Hematopoietic multipotent progenitor cell treated with erythropoietin and hydrocortisone succinate and interleukin-3 and kit ligand, for 8 days (in vitro differentiated cells): ENCODE measurements around the gene BRAP.
"Not testable (repeated sequence)": the region's sequence is repeated elsewhere in the genome, so short reads cannot be mapped to it uniquely, and the experiment has no call there.

Experiments used
- DNase-seq: peaks from one replicate; pipeline ENCODE4 v3.0.0-alpha.2; 2015

The BRAP gene

DNA sequence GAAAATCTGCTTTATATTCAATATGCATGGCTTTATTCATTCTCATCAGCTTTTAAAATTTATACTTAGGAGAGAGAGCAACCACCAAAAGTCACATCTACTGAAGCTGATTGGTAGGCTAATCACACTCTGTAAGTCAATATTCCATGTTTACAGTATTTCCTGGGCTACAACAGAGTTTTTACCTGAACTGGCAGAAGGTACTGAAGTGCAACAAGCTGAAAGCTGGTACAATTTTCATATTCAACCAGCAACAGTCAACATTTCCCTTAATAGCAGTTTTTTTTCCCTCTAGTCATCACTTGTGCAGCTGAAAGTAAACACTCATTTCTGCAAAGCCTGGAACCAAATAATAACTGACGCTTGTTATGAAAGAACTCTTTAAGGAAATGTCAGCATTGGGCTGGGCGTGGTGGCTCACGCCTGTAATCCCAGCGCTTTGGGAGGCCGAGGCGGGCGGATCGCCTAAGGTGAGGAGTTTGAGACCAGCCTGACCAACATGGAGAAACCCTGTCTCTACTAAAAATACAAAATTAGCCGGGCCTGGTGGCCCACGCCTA, 12.9 kb downstream of the BRAP start:
- no peak for DNase-seq

GRCh38 chr12:111664961-111665865, 20.5 kb downstream of the BRAP start:
- DNase-seq, result peak; percentile 39

DNA sequence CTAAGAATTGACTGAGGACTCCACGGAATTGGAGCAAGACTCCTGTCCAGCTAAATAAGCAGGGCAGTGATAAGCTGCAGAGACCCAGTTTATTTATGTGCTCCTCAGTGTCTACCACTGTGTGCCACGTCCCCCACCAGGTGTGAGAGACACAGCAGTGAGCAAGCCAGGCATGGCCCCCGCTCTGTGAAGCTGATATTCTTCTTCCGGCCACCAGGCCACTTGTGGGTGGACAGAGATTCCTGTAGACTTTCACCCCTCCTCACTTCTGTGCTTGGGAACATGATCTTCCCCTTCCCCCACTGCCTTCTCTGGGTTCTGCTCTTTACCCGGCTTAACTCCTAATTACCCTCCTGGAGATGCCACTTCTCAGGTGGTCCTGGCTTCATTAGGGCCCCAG, 21.3 kb downstream of the BRAP start:
- no peak for DNase-seq

- DNase-seq, result no peak
Measured at GRCh38 chr12:111656016-111656415, 29.7 kb downstream of the BRAP start.

DNA sequence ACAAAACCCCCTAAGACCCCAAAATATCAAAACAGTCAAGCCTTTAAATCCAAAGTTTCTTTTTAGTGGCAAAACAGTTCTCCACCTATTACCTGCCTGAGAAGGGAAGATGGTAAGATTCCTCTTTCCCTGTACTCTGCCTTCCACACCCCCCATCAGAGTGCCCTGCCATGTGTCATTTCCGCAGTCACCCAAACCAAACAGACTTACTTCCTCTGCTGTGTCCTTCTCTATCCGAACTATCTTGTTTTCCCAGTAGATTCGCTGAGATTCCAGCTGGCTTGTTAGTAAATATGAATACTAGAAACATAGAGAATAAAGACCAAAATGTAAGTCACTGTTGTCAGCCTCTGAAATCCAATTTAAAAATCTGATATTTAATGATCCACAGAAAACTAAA, 30.4 kb downstream of the BRAP start:
- DNase-seq, result no peak

DNA sequence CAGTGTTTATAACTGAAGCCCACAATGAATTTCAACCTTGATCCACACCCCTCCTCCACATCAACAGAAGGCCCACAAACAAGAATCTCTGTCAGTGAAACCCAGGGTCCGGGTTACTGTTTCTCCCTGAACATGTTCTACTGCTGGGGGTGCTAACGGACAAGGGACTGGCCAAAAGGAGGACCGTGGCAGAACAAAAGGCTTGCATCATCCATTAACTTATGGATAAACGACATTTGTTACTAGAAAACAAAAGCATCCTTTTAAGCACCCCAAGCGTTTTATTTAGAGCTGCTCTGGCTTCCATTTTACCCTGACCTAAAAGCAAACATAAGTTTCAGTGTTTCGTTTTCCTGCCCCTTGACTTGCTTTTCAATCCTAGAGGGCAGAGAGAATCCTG, 32.2 kb downstream of the BRAP start:
- DNase-seq, result no peak

DNA sequence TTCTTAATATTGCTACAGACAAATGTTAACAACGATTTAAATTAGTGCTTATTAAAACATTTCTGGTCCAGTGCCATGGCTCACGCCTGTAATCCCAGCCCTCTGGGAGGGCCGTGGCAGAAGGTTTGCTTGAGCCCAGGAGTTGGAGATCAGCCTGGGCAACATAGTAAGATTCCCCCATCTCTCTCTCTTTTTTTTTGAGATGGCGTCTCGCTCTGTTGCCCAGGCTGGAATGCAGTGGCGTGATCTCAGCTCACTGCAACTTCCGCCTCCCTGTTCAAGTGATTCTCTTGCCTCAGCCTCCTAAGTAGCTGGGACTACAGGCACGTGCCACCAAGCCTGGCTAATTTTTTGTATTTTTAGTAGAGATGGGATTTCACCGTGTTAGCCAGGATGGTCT, 33.2 kb downstream of the BRAP start:
- DNase-seq, result not testable (repeated sequence)

DNA sequence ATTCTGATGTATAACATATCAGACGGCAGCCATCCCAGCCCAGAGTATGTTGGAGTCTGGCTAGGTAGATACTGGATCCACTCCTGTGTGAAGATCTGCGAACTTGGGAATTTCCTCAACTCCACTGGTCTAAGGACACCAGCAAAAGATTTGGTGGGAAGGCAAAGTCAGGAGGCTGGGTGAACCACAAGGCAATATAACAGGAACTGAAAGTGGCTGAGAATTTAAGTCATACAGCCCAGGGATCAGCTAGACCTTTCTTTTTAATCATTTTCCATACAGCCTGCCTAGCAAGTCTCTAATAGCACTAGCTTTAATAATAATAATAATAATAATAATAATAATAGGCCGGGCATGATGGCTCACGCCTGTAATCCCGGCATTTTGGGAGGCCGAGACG, 34.8 kb downstream of the BRAP start:
- DNase-seq, result no peak

DNA sequence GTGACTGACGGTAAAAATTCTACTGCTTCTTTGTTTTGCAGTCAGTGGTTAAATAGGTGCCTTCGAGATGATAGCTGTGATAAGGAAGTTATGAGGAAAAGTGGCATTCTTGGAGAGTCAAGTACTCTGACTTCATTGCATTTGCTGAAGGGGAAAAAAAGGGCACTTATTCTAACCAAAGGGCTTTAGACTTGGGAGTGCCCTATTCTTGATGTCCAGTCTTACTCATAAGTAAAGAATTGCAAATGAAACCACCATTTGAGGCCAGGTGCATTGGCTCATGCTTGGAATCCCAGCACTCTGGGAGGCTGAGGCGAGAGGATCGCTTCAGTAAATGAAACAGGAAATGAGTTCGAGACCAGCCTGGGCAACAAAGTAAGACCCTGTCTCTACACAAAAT, 40.3 kb downstream of the BRAP start:
- no peak for DNase-seq

GRCh38 chr12:111643427-111643826, 42.3 kb downstream of the BRAP start:
- peak; percentile 73 for DNase-seq

DNA sequence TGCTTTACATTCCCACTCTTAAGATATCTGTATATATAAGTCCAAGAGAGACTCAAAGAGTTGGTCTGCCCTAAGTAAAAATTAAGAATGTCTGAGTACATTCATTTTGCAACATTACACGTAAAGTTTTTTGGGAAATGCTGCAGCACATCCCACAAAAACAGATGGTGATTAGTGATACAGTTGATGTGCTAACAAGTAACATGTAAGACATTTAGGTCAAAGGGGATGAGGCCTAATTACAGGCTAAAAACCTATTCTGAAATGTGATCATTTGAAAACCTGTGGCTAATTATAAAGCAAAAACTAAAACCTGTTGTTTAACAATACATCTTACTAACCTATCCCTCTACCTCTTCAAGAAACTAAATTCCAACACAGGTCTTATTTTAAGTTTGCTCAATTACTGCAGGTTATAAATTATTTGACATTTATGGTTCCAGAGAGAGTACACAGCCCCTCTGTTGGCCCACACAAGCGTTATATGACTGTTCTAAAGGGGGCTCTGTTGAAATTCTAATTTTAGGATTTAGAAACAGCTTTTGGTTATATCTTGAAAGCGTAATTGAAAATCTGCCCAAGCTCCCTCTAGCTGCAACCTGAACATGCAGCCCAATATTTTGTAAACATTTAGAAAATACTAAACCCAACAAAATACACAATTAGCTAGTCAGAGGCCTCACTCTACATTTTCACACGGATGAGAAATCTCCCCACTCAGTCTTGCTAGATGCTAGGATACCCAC, 42.9 kb downstream of the BRAP start:
- no peak for DNase-seq

DNA sequence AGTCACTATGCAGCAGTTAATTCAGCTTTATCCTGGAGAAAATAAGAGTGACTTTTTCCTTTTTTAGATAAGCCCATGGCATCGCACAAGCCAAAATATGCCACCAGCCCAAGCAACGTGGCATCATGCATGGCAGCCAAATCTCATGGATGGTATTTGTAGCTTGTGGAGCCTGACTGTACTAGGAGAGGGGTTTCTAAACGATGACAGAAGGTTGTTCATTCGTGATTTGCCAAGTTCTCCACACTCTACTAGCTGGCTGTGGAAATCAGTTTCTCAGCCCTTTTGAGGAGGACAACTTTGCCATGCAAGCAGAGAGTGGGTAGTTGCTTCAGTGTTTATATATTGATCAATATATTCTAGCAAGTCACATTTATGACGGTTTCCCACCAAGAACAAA, 45.2 kb downstream of the BRAP start:
- DNase-seq, result no peak

DNA sequence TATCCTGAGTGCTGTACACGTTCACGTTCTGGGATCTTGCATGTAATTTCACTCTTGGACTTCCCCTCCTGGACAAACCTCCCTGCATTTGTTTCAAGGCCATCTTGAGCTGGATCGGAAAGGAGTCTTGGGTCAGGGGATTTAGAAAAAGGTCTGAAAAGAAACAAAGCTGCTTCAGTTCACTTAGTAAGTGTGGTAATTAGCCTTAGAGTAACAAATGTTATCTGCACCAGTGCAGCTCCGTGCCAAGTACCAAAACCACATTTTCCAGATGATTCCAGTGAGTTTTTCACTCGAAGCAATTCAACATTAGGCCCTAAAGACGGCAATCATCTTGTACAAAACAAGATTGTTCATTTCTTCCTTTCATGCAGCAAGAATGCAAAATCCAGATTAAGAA, 47.2 kb downstream of the BRAP start:
- peak; percentile 58 for DNase-seq

DNA sequence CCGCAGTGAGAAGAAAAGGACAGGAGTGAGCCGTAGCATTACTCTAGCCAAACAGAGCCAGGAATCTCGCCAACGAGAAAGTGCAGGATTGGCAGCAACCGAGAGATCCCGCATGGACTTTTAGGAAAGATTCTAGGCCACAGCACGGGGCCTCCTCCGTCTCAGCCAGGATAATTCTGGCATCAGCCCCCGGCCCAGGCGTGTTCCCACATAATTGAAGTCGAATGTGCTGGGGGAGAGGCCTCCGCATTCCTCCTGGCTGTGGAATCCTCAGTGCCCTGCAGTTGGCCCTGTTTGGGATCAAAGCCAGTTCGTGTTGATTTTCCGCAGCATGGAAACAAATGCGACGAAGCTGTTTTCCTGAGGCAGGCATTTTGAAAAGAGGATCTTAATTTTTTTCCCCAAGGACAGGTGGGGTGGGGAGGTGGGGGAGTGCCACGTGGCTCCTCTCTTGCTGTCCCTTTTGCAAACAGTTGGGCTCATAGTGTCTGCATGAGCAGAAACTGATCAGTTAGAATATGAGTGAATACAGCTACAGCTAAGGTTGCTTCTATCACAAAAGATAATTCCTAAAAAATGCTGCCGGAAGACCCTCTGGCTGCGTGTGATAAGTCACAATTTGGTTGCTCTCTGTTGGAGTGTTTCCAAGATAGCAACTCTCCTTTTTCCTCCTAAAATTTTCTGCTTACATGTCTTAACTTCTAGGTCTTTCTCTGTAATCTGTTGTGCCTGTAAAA, 49.4 kb downstream of the BRAP start:
- DNase-seq, result peak; percentile 95

GRCh38 chr12:111635524-111635923, 50.2 kb downstream of the BRAP start:
- DNase-seq, result peak; percentile 83

DNA sequence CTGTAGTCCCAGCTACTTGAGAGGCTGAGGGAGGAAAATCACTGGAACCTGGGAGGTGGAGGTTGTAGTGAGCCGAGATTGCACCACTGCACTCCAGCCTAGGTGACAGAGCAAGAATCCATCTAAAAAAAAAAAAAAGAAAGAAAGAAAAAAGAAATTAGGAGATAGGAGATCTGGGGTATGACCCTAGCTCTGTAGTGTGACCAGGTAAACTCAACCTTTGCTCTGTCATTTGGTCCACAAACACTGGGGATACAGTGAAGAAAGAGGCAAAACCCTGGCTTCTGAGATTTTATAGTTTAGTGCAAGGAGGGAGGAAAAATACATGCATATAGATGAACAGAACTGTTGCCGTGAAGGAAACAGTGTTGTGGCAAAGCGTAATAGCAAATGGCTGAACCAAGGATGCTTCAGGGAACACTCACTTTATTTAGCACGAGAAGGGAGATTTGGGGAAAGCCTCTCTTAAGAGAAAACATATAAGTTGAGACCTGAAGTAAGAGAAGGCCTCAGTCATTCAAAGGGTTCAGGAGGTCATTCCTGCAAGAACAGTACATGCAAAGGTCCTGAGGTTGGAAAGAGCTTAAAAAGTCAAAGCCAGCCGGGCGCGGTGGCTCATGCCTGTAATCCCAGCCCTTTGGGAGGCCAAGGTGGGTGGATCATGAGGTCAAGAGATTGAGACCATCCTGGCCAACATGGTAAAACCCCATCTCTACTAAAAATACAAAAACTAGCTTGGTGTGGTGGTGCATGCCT, 57.1 kb downstream of the BRAP start:
- no peak for DNase-seq

GRCh38 chr12:111626230-111626629, 59.5 kb downstream of the BRAP start:
- DNase-seq, result no peak

DNA sequence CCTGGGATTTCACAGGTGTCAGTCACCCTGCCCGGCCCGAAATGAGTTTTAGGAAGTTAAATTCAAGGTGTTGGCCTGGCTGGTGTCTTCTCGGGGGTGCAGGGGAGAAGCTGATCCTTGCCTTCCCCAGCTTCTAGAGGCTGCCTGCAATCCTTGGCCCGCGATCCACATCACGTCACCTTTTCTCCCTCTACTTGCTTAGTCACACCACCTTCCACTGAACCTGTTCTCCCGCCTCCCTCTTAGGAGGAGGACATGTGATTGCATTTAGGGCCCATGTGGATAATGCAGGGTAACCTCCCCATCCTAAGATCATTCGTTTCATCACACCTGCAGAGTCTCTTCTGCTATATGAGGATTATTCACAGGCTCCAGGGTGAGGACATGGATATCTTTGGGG, 61.2 kb downstream of the BRAP start:
- DNase-seq, result no peak

DNA sequence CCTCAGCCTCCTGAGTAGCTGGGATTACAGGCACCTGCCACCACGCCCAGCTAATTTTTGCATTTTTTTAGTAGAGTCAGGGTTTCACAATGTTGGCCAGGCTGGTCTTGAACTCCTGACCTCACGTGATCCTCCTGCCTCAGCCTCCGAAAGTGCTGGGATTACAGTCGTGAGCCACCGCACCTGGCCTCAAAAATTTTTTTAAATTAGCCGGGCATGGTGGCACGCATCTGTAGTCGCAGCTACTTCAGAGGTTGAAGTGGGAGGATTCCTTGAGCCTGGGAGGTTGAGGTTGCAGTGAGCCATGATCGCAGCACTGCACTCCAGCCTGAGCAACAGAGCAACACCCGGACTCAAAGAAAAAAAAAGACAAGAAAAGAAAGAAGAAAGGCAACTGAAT, 67.9 kb downstream of the BRAP start:
- not testable (repeated sequence) for DNase-seq

GRCh38 chr12:111616177-111616623, 69.6 kb downstream of the BRAP start:
- DNase-seq, result no peak

DNA sequence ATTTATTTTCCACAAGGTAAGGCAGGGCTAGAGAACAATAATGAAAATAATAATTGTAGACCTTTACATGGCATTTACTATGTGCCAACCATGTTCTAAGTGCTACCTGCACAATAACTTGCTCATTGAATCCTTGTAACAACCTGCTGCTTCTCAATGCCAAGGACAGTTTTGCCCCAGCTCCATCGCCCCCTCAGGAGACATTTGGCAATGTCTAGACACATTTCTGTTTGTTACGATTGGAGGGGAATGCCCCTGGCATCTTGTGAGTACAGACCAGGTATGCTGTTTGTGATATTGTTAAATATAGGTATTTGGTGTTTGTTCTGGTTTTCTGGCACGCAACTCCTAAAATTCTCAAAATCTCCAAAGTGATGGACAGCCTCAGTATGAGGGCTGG, 78.5 kb downstream of the BRAP start:
- peak; percentile 26 for DNase-seq

- DNase-seq, result no peak
Measured at GRCh38 chr12:111606767-111607230, 79.0 kb downstream of the BRAP start.
